Measurements from ENCODE around the gene SHCBP1L.

GRCh38 chr1:182862827-182863226 lies 90.1 kb downstream of the SHCBP1L start:
- TF ChIP-seq, protein P1, sequence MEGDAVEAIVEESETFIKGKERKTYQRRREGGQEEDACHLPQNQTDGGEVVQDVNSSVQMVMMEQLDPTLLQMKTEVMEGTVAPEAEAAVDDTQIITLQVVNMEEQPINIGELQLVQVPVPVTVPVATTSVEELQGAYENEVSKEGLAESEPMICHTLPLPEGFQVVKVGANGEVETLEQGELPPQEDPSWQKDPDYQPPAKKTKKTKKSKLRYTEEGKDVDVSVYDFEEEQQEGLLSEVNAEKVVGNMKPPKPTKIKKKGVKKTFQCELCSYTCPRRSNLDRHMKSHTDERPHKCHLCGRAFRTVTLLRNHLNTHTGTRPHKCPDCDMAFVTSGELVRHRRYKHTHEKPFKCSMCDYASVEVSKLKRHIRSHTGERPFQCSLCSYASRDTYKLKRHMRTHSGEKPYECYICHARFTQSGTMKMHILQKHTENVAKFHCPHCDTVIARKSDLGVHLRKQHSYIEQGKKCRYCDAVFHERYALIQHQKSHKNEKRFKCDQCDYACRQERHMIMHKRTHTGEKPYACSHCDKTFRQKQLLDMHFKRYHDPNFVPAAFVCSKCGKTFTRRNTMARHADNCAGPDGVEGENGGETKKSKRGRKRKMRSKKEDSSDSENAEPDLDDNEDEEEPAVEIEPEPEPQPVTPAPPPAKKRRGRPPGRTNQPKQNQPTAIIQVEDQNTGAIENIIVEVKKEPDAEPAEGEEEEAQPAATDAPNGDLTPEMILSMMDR (conservative IDR thresholded peaks at IDR 0.05; ENCODE audit: low read length), result no peak
- no peak for TF ChIP-seq EZH2phosphoT487 (IDR thresholded peaks at IDR 0.05; ENCODE audit: borderline replicate concordance, low read depth, low read length)
